HEK293T (cell line): ENCODE results near the gene RTKN2.
A peak's percentile ranks its signal among the peaks of the same experiment; 100 is the strongest.

Source experiments
- CTCF ChIA-PET: fragments of 350-600 bp; formaldehyde crosslinking; extraction: SDS; loops from one replicate; lab custom pipeline; 2021; ENCODE audit warnings: antibody characterized with exemption, inconsistent platforms; lab: Yijun Ruan, JAX
- POLR2A ChIA-PET: fragments of 350-600 bp; formaldehyde crosslinking; extraction: SDS; loops from one replicate; lab custom pipeline; 2020; ENCODE audit warnings: antibody characterized with exemption, inconsistent platforms; lab: Yijun Ruan, JAX
- DNase-seq: peaks from one replicate; pipeline ENCODE4 v3.0.0; 2012; ENCODE audit warnings: mixed read lengths; ENCODE audit errors: extremely low spot score
- ARNT ChIP-seq: fragments of 450-650 bp; IDR thresholded peaks from 2 replicates; pipeline ENCODE4 v1.6.1; 2017; ENCODE audit warnings: mild to moderate bottlenecking
- BHLHE40 ChIP-seq: fragments of 450-650 bp; IDR thresholded peaks from 2 replicates; pipeline ENCODE4 v1.6.1; 2016; ENCODE audit warnings: mild to moderate bottlenecking, moderate library complexity, borderline replicate concordance
- CTBP1 ChIP-seq: fragments of 450-650 bp; IDR thresholded peaks from 2 replicates; pipeline ENCODE4 v1.6.1; 2016; ENCODE audit warnings: borderline replicate concordance
- ELF4 ChIP-seq: fragments of 450-650 bp; IDR thresholded peaks from 2 replicates; pipeline ENCODE4 v1.6.1; 2017; ENCODE audit warnings: antibody characterized with exemption
- FOXA1 ChIP-seq: fragments of 450-650 bp; IDR thresholded peaks from 2 replicates; pipeline ENCODE4 v1.6.1; 2016; ENCODE audit warnings: mild to moderate bottlenecking
- FOXK2 ChIP-seq: fragments of 450-650 bp; IDR thresholded peaks from 2 replicates; pipeline ENCODE4 v1.6.1; 2016; ENCODE audit warnings: mild to moderate bottlenecking
- FOXM1 ChIP-seq: fragments of 450-650 bp; IDR thresholded peaks from 2 replicates; pipeline ENCODE4 v1.6.1; 2017; ENCODE audit warnings: mild to moderate bottlenecking, borderline replicate concordance
- HDGF ChIP-seq: fragments of 450-650 bp; IDR thresholded peaks from 2 replicates; pipeline ENCODE4 v1.6.1; 2017; ENCODE audit warnings: antibody characterized with exemption, borderline replicate concordance
- L3MBTL2 ChIP-seq: fragments of 450-650 bp; conservative IDR thresholded peaks from 2 replicates; pipeline ENCODE4 v1.6.1; 2016; ENCODE audit warnings: mild to moderate bottlenecking
- LEF1 ChIP-seq: fragments of 450-650 bp; IDR thresholded peaks from 2 replicates; pipeline ENCODE4 v1.6.1; 2017; ENCODE audit warnings: mild to moderate bottlenecking, borderline replicate concordance
- NFRKB ChIP-seq: fragments of 450-650 bp; IDR thresholded peaks from 2 replicates; pipeline ENCODE4 v1.6.1; 2016; ENCODE audit warnings: mild to moderate bottlenecking, moderate library complexity
- PKNOX1 ChIP-seq: fragments of 450-650 bp; IDR thresholded peaks from 2 replicates; pipeline ENCODE4 v1.6.1; 2016
- SP1 ChIP-seq: fragments of 450-650 bp; IDR thresholded peaks from 2 replicates; pipeline ENCODE4 v1.6.1; 2017
- SUZ12 ChIP-seq: fragments of 450-650 bp; IDR thresholded peaks from 2 replicates; pipeline ENCODE4 v1.6.1; 2016; ENCODE audit warnings: mild to moderate bottlenecking
- TARDBP ChIP-seq: fragments of 450-650 bp; IDR thresholded peaks from 2 replicates; pipeline ENCODE4 v1.6.1; 2016
- ZNF384 ChIP-seq: fragments of 450-650 bp; IDR thresholded peaks from 2 replicates; pipeline ENCODE4 v1.6.1; 2016

RTKN2 gene

GRCh38 chr10:62194924-62195674 is 73.5 kb downstream of the RTKN2 start:
- no peak for DNase-seq
- CTCF ChIA-PET: interaction anchor here (0.8 kb wide), 1 partner anchor 195 kb away, joined by 3 read pairs; no protein-coding TSS in a partner anchor
- peak; percentile 39; the same call in 1 of the 2 replicates for TF ChIP-seq PKNOX1
- no peak for TF ChIP-seq FOXM1
- no peak for TF ChIP-seq HDGF
- TF ChIP-seq BHLHE40: no peak
- POLR2A ChIA-PET: no interaction called here

- DNase-seq: no peak
- ChIA-PET POLR2A (no interaction called here), CTCF (no interaction called here)
- no peak for TF ChIP-seq BHLHE40
- TF ChIP-seq CTBP1: no peak
- no peak for TF ChIP-seq SP1
- TF ChIP-seq HDGF: no peak
- no peak for TF ChIP-seq NFRKB
- TF ChIP-seq ELF4: no peak
- TF ChIP-seq ZNF384: no peak
- no peak for TF ChIP-seq ARNT
- no peak for TF ChIP-seq L3MBTL2
- TF ChIP-seq FOXK2: no peak
- no peak for TF ChIP-seq FOXM1
Measured at GRCh38 chr10:62193479-62193878, 75.2 kb downstream of the RTKN2 start.

- no peak for DNase-seq
- TF ChIP-seq FOXM1 (no peak), SP1 (no peak), NFRKB (no peak), CTBP1 (no peak)
- CTCF ChIA-PET: no interaction called here
- POLR2A ChIA-PET: no interaction called here
Measured at GRCh38 chr10:62189131-62189530, 79.5 kb downstream of the RTKN2 start.

GRCh38 chr10:62188021-62188616 is 80.5 kb downstream of the RTKN2 start:
- POLR2A ChIA-PET: no interaction called here
- no peak for TF ChIP-seq FOXM1
- no peak for TF ChIP-seq L3MBTL2
- no peak for TF ChIP-seq ARNT
- no peak for TF ChIP-seq PKNOX1
- no peak for TF ChIP-seq HDGF
- TF ChIP-seq FOXA1: no peak
- no peak for TF ChIP-seq BHLHE40
- no peak for TF ChIP-seq SP1
- no peak for TF ChIP-seq FOXK2
- no peak for TF ChIP-seq CTBP1
- TF ChIP-seq ZNF384: no peak
- no peak for TF ChIP-seq NFRKB
- no peak for TF ChIP-seq TARDBP
- no peak for TF ChIP-seq ELF4
- TF ChIP-seq LEF1: no peak
- TF ChIP-seq SUZ12: no peak
- CTCF ChIA-PET: interaction anchor here (0.5 kb wide), 1 partner anchor 150 kb away, joined by 3 read pairs; no protein-coding TSS in a partner anchor
- no peak for DNase-seq

GRCh38 chr10:62186999-62187675 is 81.5 kb downstream of the RTKN2 start:
- TF ChIP-seq NFRKB (no peak), L3MBTL2 (no peak), CTBP1 (no peak), PKNOX1 (no peak), SP1 (no peak), ELF4 (no peak), TARDBP (no peak), FOXK2 (no peak), FOXM1 (no peak), SUZ12 (no peak)
- CTCF ChIA-PET: no interaction called here
- POLR2A ChIA-PET: no interaction called here
- DNase-seq: no peak

GRCh38 chr10:62185919-62186692 is 82.5 kb downstream of the RTKN2 start:
- CTCF ChIA-PET: no interaction called here
- no peak for DNase-seq
- POLR2A ChIA-PET: no interaction called here
- no peak for TF ChIP-seq ARNT
- no peak for TF ChIP-seq L3MBTL2
- TF ChIP-seq SP1: no peak
- no peak for TF ChIP-seq BHLHE40
- no peak for TF ChIP-seq ELF4
- TF ChIP-seq FOXK2: no peak
